Caco-2 (cell line): ENCODE data around the gene STOX2. TPM values are rescaled to one million over a fixed set of nuclear protein-coding genes. Genes with fewer than 3 reads are reported as not detected.

Source experiments
- BruUV-seq: library from RNA; stranded (reverse); fragments of 400-500 nt; replicated peaks from 2 replicates; lab custom pipeline; 2021; lab: Mats Ljungman, UMichigan
- CTCF ChIA-PET: fragments of 300-600 bp; sonication (Branson Sonifier 250); formaldehyde crosslinking; loops from one replicate; lab custom pipeline; 2022; ENCODE audit warnings: antibody characterized with exemption; lab: Charles Lee
- POLR2A ChIA-PET: fragments of 300-600 bp; sonication (Branson Sonifier 250); formaldehyde crosslinking; loops from one replicate; lab custom pipeline; 2022; ENCODE audit warnings: antibody characterized with exemption; lab: Charles Lee
- DNase-seq, 2 experiments: peaks; one replicate each; pipeline versions ENCODE4 v3.0.0 to v3.0.0-alpha.2; 2020 to 2022
- H3K27me3 ChIP-seq: replicated peaks from 2 replicates; pipeline ENCODE4 v1.6.0; 2011; ENCODE audit warnings: low read length; ENCODE audit not compliant: control insufficient read depth, insufficient read depth
- H3K36me3 ChIP-seq: 2 replicates; pipeline ENCODE4 v1.5.1; 2011; ENCODE audit warnings: low read length; ENCODE audit not compliant: control insufficient read depth, insufficient read depth
- H3K4me1 ChIP-seq: fragments of 250-450 bp; sonication (Bioruptor Pico); 2 replicates; pipeline ENCODE4 v1.5.1; 2020; ENCODE audit warnings: mild to moderate bottlenecking
- H3K4me3 ChIP-seq: 2 replicates; pipeline ENCODE4 v1.5.1; 2011; ENCODE audit warnings: low read depth, mild to moderate bottlenecking, control low read depth, low read length
- H3K9me3 ChIP-seq: fragments of 250-450 bp; sonication (Bioruptor Pico); 2 replicates; pipeline ENCODE4 v1.5.1; 2020; ENCODE audit warnings: mild to moderate bottlenecking, moderate library complexity
- H3K27ac Mint-ChIP-seq: one replicate; pipeline ENCODE4 v1.8.0; 2022; ENCODE audit warnings: mixed read lengths; ENCODE audit not compliant: unreplicated experiment
- H3K27me3 Mint-ChIP-seq: one replicate; pipeline ENCODE4 v1.8.0; 2022; ENCODE audit warnings: mixed read lengths; ENCODE audit not compliant: insufficient read depth, unreplicated experiment
- H3K36me3 Mint-ChIP-seq: one replicate; pipeline ENCODE4 v1.8.0; 2022; ENCODE audit warnings: mild to moderate bottlenecking, mixed read lengths; ENCODE audit not compliant: insufficient read depth, unreplicated experiment
- H3K4me1 Mint-ChIP-seq: one replicate; pipeline ENCODE4 v1.8.0; 2022; ENCODE audit warnings: low read depth, mixed read lengths; ENCODE audit not compliant: unreplicated experiment
- H3K4me3 Mint-ChIP-seq: one replicate; pipeline ENCODE4 v1.8.0; 2022; ENCODE audit warnings: mild to moderate bottlenecking, moderate library complexity, mixed read lengths; ENCODE audit not compliant: unreplicated experiment
- H3K9me3 Mint-ChIP-seq: one replicate; pipeline ENCODE4 v1.8.0; 2022; ENCODE audit warnings: mixed read lengths; ENCODE audit not compliant: unreplicated experiment
- intact Hi-C: fragments of 100-400 bp; cut with micrococcal nuclease; formaldehyde crosslinking; loops from one replicate; pipeline ENCODE4 v1.10.0; 2022; ENCODE audit not compliant: unreplicated experiment
- total RNA-seq: library from RNA; stranded (reverse); gene quantifications from 2 replicates; pipeline ENCODE4 v1.2.3, GENCODE V29; 2022
- TF ChIP-seq, protein P1 (sequence below), 2 experiments: fragments of 200-600 bp in 1 of 2; IDR thresholded peaks; 1 replicate in 1 of 2; 2 replicates in 1 of 2; pipeline versions ENCODE4 v1.5.1 to v1.8.0; 2011 to 2022; ENCODE audit warnings: antibody characterized with exemption in 1 of 2, control low read depth in 1 of 2, inconsistent platforms in 1 of 2, low read depth in 1 of 2, low read length in 1 of 2, mild to moderate bottlenecking in 1 of 2, moderate library complexity in 1 of 2; ENCODE audit not compliant: insufficient read depth in 1 of 2, severe bottlenecking in 1 of 2, unreplicated experiment in 1 of 2

STOX2 gene
- total RNA-seq, 1 experiment from 2014 or later = 1.8 TPM

DNA sequence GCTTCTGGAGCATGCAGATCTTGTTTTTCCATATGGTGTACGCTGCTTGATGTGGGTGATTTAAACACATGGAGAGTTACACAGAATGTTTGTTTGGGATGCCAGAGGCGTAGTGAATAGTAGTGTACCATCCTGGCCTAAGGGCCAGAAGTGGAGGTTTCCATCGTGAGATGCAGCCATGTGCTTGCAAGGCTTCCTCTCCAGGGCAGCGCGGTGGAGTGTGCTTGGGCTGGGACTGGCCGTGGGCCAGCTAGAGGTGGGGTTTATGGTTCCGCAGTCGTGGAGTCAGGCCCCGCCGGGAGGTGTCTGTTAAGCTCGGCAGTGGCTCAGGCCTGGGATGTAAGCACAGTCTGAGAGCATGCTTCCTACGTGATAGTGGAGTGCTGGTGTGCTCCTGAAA is 14.0 kb downstream of the STOX2 start:
- DNase-seq = no peak
- BruUV-seq = no TSS peak
- TF ChIP-seq, protein P1, sequence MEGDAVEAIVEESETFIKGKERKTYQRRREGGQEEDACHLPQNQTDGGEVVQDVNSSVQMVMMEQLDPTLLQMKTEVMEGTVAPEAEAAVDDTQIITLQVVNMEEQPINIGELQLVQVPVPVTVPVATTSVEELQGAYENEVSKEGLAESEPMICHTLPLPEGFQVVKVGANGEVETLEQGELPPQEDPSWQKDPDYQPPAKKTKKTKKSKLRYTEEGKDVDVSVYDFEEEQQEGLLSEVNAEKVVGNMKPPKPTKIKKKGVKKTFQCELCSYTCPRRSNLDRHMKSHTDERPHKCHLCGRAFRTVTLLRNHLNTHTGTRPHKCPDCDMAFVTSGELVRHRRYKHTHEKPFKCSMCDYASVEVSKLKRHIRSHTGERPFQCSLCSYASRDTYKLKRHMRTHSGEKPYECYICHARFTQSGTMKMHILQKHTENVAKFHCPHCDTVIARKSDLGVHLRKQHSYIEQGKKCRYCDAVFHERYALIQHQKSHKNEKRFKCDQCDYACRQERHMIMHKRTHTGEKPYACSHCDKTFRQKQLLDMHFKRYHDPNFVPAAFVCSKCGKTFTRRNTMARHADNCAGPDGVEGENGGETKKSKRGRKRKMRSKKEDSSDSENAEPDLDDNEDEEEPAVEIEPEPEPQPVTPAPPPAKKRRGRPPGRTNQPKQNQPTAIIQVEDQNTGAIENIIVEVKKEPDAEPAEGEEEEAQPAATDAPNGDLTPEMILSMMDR (IDR thresholded peaks at IDR 0.05; ENCODE audit: insufficient read depth in 1 of 2, low read depth in 1 of 2, low read length in 1 of 2, severe bottlenecking in 1 of 2, unreplicated experiment in 1 of 2) = no peak
- Mint-ChIP-seq H3K9me3 (no peaks in the 10 kb centered on the region), H3K4me1 (no peaks in the 10 kb centered on the region), H3K36me3 (no peaks in the 10 kb centered on the region), H3K4me3 (no peak overlapping the region), H3K27me3 (peaks cover 9% of the 10 kb centered on the region), H3K27ac (no peak overlapping the region)
- H3K27me3 ChIP-seq = no peaks in the 10 kb centered on the region
- H3K36me3 ChIP-seq = no peaks in the 10 kb centered on the region
- ChIA-PET POLR2A (no interaction called here), CTCF (no interaction called here)
- no peaks in the 10 kb centered on the region for H3K4me1 ChIP-seq
- intact Hi-C loops = no loop called here
- H3K9me3 ChIP-seq = no peaks in the 10 kb centered on the region
- H3K4me3 ChIP-seq = no peak overlapping the region

DNA sequence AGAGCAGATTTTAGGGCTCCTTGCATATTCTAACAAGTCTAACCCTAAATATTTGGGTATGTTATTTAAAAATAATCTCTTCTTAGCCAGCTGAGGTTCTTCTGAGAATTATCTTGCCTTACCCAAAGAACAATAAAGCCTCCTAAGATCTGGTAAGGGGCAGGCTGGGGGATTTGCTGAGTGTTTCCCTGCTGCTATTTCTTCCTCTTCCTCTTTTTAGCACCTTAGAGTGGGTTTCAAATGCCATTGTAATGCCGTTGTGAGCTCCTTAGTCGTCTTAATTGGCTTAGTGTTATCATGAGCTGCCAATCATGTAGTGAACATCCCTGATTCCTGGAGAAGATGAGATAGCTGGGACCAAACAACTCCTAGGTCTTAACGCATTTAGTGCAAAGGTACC is 15.4 kb downstream of the STOX2 start:
- Mint-ChIP-seq H3K9me3 (no peaks in the 10 kb centered on the region), H3K36me3 (no peaks in the 10 kb centered on the region), H3K27ac (no peak overlapping the region), H3K4me1 (no peaks in the 10 kb centered on the region), H3K27me3 (peaks cover 9% of the 10 kb centered on the region), H3K4me3 (no peak overlapping the region)
- no peaks in the 10 kb centered on the region for H3K9me3 ChIP-seq
- CTCF ChIA-PET = no interaction called here
- H3K27me3 ChIP-seq = no peaks in the 10 kb centered on the region
- DNase-seq = no peak
- TF ChIP-seq, protein P1 (IDR thresholded peaks at IDR 0.05; ENCODE audit: insufficient read depth in 1 of 2, low read depth in 1 of 2, low read length in 1 of 2, severe bottlenecking in 1 of 2, unreplicated experiment in 1 of 2) = no peak
- POLR2A ChIA-PET = no interaction called here
- intact Hi-C loops = no loop called here
- no peaks in the 10 kb centered on the region for H3K4me1 ChIP-seq
- BruUV-seq = no TSS peak
- H3K36me3 ChIP-seq = no peaks in the 10 kb centered on the region
- H3K4me3 ChIP-seq = no peak overlapping the region

DNA sequence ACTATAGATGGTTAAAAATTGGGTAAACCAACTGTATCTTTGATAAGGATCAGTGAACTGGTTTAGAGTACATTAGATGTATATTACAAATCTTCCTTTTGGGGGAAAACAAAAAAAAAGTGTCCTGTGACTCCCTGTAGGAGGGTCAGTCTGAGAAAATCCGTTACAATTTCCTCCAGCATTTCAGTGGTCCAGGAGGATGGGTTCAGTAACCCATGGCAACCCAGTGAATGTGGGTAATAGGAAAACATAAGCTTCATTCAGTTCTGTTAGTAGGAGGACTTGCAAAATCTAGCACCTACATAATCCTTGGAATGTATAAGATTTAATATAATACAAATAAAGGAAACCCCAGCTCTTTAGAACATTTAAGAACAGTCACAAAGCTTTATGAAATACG is 16.2 kb downstream of the STOX2 start:
- Histone ChIP-seq H3K36me3 (no peaks in the 10 kb centered on the region), H3K4me3 (no peak overlapping the region), H3K27me3 (no peaks in the 10 kb centered on the region), H3K9me3 (no peaks in the 10 kb centered on the region), H3K4me1 (no peaks in the 10 kb centered on the region)
- Mint-ChIP-seq H3K27ac (no peak overlapping the region), H3K36me3 (no peaks in the 10 kb centered on the region), H3K27me3 (peaks cover 9% of the 10 kb centered on the region), H3K4me3 (no peak overlapping the region), H3K4me1 (no peaks in the 10 kb centered on the region), H3K9me3 (no peaks in the 10 kb centered on the region)
- TF ChIP-seq, protein P1 (IDR thresholded peaks at IDR 0.05; ENCODE audit: insufficient read depth in 1 of 2, low read depth in 1 of 2, low read length in 1 of 2, severe bottlenecking in 1 of 2, unreplicated experiment in 1 of 2) = no peak
- CTCF ChIA-PET = no interaction called here
- DNase-seq = no peak
- POLR2A ChIA-PET = no interaction called here
- intact Hi-C loops = no loop called here
- no TSS peak for BruUV-seq
